ENCODE data around the gene A1BG.
A peak's percentile ranks its signal among the peaks of the same experiment; 100 is the strongest.

The A1BG gene

GRCh38 chr19:58352760-58353671 lies at the start of gene A1BG:
TSS of gene A1BG (minus strand) at chr19:58353492. CDS start at chr19:58353437, 55 bp downstream.
- no peak for DNase-seq

DNA sequence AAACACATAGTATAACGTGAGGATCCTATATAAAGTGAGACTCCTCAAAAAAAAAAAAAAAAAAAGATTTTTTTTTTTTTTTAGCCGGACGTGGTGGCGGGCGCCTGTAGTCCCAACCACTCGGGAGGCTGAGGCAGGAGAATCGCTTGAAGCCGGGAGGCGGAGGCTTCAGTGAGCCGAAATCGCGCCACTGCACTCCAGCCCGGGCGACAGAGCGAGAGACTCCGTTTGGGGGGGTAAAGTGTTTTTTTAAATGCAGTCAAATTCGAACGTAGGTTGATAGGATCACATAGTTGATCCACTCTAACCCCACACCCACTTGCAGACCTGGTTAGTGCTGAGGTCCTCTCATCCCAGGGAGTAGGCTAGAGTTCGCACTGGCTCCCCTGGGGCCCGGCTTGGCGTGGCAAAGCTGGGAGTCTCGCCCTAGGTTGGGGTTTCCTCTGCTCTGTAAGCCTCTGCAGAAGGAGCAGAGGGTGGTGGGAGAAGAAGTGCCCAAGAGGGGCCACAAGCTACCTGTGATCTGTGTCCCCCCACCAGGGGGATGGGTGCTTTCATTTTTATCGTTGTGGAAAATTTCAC lies 48.6 kb upstream of the A1BG start:
- DNase-seq, result no peak

DNA sequence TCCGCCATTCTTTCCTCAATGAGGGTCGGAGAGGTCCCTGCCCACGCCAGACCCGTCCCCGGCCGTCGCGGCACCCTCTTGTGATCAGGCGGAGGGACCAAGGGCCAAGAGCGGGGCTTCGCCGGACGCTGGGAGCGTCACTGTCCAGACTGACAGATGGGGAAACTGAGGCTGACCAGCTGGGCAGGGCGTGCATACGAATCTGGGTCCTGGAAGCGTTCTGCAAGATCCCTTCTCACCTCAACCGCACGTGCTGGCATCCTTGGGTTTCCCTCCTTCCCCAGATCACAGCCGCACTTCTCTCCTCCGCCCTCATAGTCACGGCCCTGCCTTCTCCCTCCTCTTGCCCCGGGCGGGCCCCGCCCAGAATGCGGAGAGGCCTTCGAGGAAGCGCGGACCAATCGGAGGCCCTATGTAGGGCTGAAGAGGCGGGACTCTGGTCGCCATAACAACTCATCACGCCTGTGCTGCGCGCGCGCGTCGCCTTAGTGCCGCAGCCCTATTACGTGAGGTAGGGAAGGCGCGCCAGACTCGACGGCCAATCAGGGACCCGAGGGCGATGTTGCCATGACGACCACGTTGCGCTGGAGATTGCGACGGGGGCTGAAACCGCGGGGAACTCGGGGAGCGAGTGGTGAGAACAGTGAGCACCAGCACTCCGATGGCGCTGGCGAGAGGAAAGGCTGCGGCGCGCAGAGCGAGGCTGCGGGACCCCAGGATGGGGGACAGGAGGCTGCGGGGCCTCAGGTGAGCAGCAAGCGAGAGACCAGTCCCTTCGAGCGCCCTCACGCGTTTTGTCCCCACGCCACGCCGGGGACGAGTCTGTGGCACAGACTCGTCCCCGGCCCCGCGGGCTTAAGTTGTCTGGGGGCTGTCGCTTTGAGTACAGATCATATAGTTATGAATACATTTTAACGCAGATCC lies 47.9 kb upstream of the A1BG start:
- peak; percentile 99 for DNase-seq

DNA sequence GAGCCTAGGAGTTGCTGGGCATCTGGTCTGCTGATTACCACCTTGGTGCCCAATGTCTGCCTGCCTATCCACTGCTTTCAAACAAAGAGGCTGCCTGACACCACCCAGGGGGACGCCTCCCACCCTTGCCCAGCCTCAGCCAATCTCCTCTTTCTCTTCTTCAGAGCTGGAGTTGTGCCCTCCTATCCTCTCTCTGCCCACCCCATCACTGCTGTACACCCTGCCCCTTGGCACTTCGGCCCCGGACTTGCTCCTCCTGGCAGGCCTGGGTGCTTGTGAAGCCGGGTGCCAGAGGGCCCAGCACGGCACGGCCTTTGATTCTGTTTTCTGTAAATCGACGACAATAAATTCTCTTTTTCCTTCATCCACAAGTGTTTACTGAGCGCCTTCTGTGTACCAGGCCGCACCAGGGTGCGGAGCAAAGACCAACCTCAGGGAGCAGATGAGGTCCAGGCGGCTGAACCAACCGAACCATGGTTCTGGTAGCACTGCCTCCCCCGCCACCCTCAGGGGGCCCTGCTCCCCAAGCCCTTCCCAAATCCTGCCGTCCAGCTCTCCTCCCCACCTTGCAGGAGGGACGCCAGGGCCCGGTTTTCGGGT lies 47.1 kb upstream of the A1BG start:
- DNase-seq, result no peak

DNA sequence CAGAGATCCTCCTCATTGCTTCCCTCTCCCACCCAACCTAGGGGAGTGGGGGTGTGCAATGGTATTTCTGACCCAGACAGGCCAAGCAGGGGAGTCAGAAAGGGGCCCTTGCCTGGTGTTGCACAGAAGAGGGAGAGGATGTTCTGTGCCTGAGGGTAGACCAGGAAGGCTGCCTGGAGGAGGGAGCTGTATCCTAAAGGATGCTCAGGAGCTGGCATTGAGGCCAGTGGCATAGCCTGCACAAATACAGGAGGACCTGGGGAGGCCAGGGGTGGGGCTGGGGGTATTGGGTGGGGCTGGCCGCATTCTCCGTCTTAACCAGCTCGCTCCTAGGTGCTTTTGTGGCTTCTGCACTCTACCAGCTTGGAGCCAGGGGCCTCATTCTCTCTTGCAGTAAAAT lies 46.6 kb upstream of the A1BG start:
- no peak for DNase-seq

- DNase-seq, result no peak
Observed at GRCh38 chr19:58398545-58398944, 45.3 kb upstream of the A1BG start.

- no peak for DNase-seq
Observed at GRCh38 chr19:58398087-58398486, 44.8 kb upstream of the A1BG start.

GRCh38 chr19:58397533-58398037 lies 44.3 kb upstream of the A1BG start:
- DNase-seq, result no peak

DNA sequence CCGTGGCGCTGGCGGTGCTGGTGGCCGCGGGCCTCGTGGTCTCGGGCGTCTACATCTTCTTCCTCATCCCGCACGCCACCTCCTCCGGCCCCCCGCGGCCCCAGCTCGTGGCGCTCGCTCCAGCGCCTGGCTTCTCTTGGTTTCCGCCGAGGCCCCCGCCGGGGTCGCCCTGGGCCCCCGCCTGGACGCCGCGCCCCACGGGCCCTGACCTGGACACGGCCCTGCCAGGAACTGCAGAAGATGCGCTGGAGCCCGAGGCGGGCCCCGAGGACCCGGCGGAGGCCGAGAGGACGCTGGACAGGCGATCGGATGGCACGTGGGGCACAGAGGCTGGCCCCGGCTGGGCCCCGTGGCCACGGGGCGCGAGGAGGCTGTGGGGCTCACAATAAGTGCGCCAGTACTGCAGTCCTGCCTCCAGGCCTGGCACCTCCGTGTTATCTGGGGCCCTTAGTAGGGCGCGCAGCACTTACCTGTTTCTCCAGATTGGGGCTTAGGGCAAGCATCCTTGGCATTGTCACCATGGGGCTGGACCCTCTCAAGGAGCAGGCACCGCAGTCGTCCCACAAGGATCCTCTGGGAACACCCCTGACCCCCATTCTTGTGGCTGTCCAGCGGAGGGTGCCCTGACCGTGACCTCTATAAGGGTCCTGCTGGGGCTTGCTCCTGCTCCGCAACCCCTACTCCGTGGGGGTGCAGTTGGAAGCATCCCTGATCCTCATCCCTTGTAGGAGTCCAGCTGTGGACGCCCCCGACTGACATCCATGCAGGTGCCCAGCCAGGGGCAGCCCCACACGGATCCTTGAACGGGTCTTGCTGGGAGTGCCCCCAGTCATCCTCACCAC lies 43.6 kb upstream of the A1BG start:
- DNase-seq, result no peak

DNA sequence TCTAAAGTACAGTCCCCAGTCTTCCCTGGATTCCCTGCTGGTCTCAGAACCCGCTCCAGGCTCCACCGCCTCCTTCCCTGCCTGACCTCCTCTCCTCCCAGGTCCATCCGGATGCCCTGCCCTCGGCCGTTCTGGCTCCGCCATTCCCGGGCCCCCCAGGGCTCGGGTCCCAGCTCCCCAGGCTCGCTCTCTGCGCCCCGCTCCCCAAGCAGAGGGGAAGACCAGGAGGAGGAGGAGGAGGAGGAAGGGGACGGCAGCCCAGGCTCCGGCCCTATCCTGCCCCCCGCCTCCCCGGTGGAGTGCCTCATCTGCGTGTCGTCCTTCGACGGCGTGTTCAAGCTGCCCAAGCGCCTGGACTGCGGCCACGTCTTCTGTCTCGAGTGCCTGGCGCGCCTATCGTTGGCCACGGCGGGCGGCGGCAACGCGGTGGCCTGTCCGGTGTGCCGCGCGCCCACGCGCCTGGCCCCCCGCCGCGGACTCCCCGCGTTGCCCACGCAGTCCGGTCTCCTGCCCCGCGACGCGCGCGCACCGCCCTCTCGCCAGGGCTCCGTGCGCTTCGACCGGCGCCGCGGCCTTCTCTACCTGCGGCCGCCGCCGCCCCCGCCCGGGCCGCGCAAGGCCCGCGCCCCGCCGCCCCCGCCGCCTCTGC lies 42.8 kb upstream of the A1BG start:
- DNase-seq, result no peak

GRCh38 chr19:58395220-58395978 lies 42.1 kb upstream of the A1BG start, which contains the start of gene RNF225:
TSS of gene RNF225 (plus strand) at chr19:58395656. CDS start at chr19:58396090, 434 bp downstream.
- no peak for DNase-seq

DNA sequence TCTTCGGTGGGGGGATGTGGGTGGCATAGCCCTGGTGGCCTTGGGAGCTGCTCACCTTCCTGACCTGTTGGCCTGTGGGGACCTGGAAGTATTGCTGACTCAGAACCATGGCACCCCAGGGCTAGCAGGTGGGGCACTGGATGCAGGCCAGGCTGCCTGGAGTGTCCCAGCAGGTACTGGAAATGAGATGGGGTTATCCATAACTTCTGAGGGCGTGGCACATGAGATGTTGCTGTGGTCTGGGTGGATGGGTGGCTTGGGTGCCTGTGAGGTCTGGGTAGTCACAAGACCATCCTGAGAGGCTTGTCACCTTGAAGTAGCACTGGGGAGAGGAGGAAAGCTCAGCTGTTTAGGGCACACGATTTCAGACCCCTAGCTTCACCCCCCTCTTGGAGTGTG lies 41.5 kb upstream of the A1BG start:
- DNase-seq, result no peak

- no peak for DNase-seq
Observed at GRCh38 chr19:58393725-58394033, 40.4 kb upstream of the A1BG start.

DNA sequence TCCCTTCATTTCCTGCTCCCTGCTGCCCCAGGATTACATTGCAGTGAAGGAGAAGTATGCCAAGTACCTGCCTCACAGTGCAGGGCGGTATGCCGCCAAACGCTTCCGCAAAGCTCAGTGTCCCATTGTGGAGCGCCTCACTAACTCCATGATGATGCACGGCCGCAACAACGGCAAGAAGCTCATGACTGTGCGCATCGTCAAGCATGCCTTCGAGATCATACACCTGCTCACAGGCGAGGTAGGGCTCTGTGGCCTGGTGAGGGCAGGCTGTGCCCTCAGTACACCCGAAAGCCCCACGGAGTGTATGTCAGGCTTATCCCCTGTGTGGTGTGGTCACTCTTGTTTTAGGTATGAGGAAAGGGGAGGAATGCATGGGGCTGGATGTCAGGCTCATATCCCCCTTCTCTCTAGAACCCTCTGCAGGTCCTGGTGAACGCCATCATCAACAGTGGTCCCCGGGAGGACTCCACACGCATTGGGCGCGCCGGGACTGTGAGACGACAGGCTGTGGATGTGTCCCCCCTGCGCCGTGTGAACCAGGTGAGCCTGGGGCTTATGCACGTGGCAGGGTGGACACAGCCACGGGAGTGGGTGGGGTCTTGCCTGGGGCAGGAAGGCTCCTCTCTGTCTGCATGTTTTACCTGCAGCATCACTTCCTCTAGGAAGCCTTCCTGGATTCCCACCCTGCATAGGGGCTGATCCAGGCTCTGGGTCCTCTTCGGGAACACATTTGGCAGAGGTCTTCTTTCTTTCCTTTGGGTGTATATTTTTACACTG lies 39.8 kb upstream of the A1BG start:
- no peak for DNase-seq

- no peak for DNase-seq
Observed at GRCh38 chr19:58388175-58388526, 34.9 kb upstream of the A1BG start.

DNA sequence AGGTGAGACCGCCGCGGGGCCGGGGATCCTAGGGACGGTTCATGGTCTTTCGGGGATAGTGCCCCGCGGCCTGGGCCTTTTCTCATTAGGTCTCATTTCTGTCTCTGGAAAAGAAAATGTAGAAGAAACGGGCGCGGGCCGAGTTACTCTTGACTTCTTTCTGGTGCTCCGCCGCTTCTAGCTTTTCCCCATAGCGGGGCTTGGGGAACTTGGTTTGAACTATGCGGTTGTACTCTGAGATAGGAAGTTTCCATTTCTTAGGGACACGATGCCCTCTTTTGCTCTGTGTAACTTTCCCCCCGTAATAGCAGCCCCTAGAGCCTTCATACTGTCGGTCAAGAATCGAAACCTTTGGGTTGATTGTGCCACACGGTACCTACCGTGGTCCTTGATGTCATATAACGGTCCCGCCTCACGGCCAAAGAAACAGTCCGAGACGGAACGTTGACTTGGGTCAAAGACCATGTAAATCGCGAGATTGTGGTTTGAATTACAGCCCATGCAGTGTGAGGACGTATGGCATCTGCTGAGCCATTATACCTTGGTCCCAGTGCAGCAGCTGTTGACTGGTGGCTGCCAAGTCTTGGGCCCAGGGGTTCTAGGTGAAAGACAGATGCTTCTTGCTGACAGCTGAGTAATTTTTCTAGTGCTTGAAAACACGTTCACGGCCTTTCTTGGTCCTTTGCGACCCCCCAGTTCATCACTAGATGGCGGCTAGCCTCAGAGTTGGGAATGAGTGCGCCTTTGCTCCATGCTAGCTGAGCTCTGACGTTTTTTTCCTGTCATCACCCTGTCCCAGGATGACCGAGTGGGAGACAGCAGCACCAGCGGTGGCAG lies 34.3 kb upstream of the A1BG start:
- no peak for DNase-seq

GRCh38 chr19:58386576-58387337 lies 33.5 kb upstream of the A1BG start, which contains the start of gene RPS5:
TSS of gene RPS5 (plus strand) at chr19:58387269. CDS start at chr19:58388138, 869 bp downstream.
- peak; percentile 93 for DNase-seq
